ENCODE results near the gene GDI1. TPM values are rescaled to one million over a fixed set of nuclear protein-coding genes. Genes with fewer than 3 reads are reported as not detected.

Gene GDI1
- total RNA-seq, 2 donors from 2014 or later, result 143 to 179 TPM

GRCh38 chrX:154419688-154420401 is 17.1 kb upstream of the GDI1 start:
- H3K27ac Mint-ChIP-seq, result no peak overlapping the region
- no peak for DNase-seq
- no peaks in the 10 kb centered on the region for H3K4me1 ChIP-seq (ENCODE audit: control insufficient read depth, insufficient read depth, low read length)
- no peak overlapping the region for H3K9ac ChIP-seq (ENCODE audit: extremely low read depth, low read length, poor library complexity, severe bottlenecking)
- peaks cover 62% of the 10 kb centered on the region for H3K9me3 Mint-ChIP-seq
- no peaks in the 10 kb centered on the region for H3K27me3 Mint-ChIP-seq (ENCODE audit: insufficient read depth)
- no peak overlapping the region for H3K4me3 Mint-ChIP-seq
- H3K27ac ChIP-seq (ENCODE audit: low read depth, low read length), result no peak overlapping the region
- no peaks in the 10 kb centered on the region for H3K36me3 ChIP-seq (ENCODE audit: control insufficient read depth, insufficient read depth, low read length)
- no peak for TF ChIP-seq CTCF (conservative IDR thresholded peaks at IDR 0.05)
- no peaks in the 10 kb centered on the region for H3K27me3 ChIP-seq (ENCODE audit: control insufficient read depth, insufficient read depth, low read length, poor library complexity, severe bottlenecking)
- H3K4me3 ChIP-seq (ENCODE audit: low read length), result no peak overlapping the region
- H3K36me3 Mint-ChIP-seq (ENCODE audit: low read depth), result peaks cover 5% of the 10 kb centered on the region
- 94 to 100% methylated on average over 1 to 17 of the region's 19 CpGs for WGBS, 2 experiments (ENCODE audit: insufficient coverage in 1 of 2, insufficient read length in 1 of 2)
- no peaks in the 10 kb centered on the region for H3K4me1 Mint-ChIP-seq
- H3K9me3 ChIP-seq (ENCODE audit: control insufficient read depth, low read length), result no peaks in the 10 kb centered on the region

- H3K36me3 ChIP-seq (ENCODE audit: control insufficient read depth, insufficient read depth, low read length), result no peaks in the 10 kb centered on the region
- Mint-ChIP-seq H3K27ac (no peak overlapping the region), H3K4me1 (no peaks in the 10 kb centered on the region), H3K27me3 (ENCODE audit: insufficient read depth) (no peaks in the 10 kb centered on the region), H3K36me3 (ENCODE audit: low read depth) (peaks cover 2% of the 10 kb centered on the region), H3K4me3 (no peak overlapping the region), H3K9me3 (peaks cover 62% of the 10 kb centered on the region)
- H3K9me3 ChIP-seq (ENCODE audit: control insufficient read depth, low read length), result no peaks in the 10 kb centered on the region
- no peak for DNase-seq
- no peak overlapping the region for H3K4me3 ChIP-seq (ENCODE audit: low read length)
- H3K9ac ChIP-seq (ENCODE audit: extremely low read depth, low read length, poor library complexity, severe bottlenecking), result no peak overlapping the region
- TF ChIP-seq CTCF (conservative IDR thresholded peaks at IDR 0.05), result no peak
- 91% methylated on average over 10 of the region's 10 CpGs; no CpG with 5 or more reads in 1 of the 2 experiments for WGBS, 2 experiments (ENCODE audit: insufficient coverage in 1 of 2, insufficient read length in 1 of 2)
- H3K4me1 ChIP-seq (ENCODE audit: control insufficient read depth, insufficient read depth, low read length), result no peaks in the 10 kb centered on the region
- H3K27me3 ChIP-seq (ENCODE audit: control insufficient read depth, insufficient read depth, low read length, poor library complexity, severe bottlenecking), result no peaks in the 10 kb centered on the region
- no peak overlapping the region for H3K27ac ChIP-seq (ENCODE audit: low read depth, low read length)
Observed at GRCh38 chrX:154420402-154420756, 16.6 kb upstream of the GDI1 start.

- no peak for TF ChIP-seq CTCF (conservative IDR thresholded peaks at IDR 0.05)
- Histone ChIP-seq H3K27me3 (ENCODE audit: control insufficient read depth, insufficient read depth, low read length, poor library complexity, severe bottlenecking) (no peaks in the 10 kb centered on the region), H3K27ac (ENCODE audit: low read depth, low read length) (no peak overlapping the region), H3K4me1 (ENCODE audit: control insufficient read depth, insufficient read depth, low read length) (no peaks in the 10 kb centered on the region), H3K9ac (ENCODE audit: extremely low read depth, low read length, poor library complexity, severe bottlenecking) (no peak overlapping the region), H3K36me3 (ENCODE audit: control insufficient read depth, insufficient read depth, low read length) (no peaks in the 10 kb centered on the region), H3K4me3 (ENCODE audit: low read length) (no peak overlapping the region), H3K9me3 (ENCODE audit: control insufficient read depth, low read length) (no peaks in the 10 kb centered on the region)
- H3K27me3 Mint-ChIP-seq (ENCODE audit: insufficient read depth), result no peaks in the 10 kb centered on the region
- peaks cover 3% of the 10 kb centered on the region for H3K36me3 Mint-ChIP-seq (ENCODE audit: low read depth)
- H3K27ac Mint-ChIP-seq, result no peak overlapping the region
- peaks cover 54% of the 10 kb centered on the region for H3K9me3 Mint-ChIP-seq
- 90 to 96% methylated on average over 5 to 13 of the region's 13 CpGs for WGBS, 2 experiments (ENCODE audit: insufficient coverage in 1 of 2, insufficient read length in 1 of 2)
- DNase-seq, result no peak
- no peaks in the 10 kb centered on the region for H3K4me1 Mint-ChIP-seq
- H3K4me3 Mint-ChIP-seq, result no peak overlapping the region
Observed at GRCh38 chrX:154426916-154427770, 9.8 kb upstream of the GDI1 start.
